Right hindlimb (tissue), 1 donor: Measurements from ENCODE around the gene ZFAND3.

Experiments
- DNase-seq: peaks from one replicate; pipeline ENCODE4 v3.0.0-alpha.2; 2018

Gene ZFAND3, protein sequence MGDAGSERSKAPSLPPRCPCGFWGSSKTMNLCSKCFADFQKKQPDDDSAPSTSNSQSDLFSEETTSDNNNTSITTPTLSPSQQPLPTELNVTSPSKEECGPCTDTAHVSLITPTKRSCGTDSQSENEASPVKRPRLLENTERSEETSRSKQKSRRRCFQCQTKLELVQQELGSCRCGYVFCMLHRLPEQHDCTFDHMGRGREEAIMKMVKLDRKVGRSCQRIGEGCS

DNA sequence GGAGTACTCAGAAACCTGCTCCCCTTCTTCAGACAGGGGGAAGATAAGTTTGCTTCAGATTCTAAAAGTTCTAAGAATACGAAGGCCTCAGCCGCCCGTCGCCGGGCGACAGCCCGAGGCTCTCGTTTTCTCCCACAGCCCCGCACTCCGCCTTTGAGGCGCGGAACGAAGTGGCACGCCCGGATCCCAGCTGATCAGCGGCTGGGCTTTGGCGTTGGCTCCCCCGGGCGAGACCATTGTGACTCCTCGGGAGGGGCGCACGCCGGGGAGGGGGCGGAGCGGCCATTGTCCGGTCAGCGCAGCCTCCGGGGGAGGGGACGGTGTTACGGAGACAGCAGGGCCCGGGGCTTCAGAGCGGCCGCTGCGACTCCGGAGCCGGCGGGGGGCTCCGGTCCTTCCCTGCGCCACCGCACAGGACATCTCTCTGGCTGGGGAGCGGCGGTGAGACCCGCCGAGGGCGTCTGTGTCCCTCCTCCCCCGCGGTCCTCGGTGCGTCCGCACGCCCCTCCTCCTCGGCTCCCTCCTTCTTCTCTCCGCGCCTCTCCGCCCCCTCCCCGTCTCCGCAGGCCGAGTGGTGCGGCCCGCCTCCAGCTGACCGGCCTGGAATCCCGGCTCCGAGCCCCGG, at the start of gene ZFAND3:
Gene ZFAND3 (plus strand): TSS at position 551 of the 625 bp plus-strand sequence. CDS start 219 bp downstream, outside the sequence.
- DNase-seq, result peak; percentile 99

DNA sequence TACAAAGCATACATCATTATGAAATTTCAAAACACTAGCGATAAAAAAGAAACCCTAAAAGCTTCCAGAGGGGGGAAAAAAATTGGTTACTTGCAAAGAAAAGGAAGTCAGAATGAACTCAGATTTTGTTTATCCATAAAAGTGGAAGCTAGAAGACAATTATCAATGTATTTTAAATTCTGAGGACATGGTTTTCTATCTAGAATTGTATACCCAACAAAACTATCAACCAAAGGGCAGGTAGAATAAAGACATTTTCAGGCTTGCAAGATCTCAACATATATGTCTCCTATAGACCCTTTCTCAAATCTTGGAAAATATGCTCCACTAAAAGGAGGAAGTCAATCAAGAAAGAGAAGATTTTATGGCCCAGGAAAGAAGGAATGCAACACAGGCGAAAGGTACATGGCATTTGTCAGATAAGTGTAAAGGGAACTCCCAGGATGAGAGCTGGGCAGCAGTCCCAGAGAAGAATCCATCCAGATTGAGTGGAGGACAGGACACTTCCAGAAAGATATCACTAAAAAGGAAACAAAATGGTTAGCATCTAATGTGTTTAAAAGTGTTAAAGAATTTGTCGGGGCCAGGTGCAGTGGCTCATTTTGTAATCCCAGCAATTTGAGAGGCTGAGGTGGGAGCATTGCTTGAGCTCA, 45.4 kb upstream of the ZFAND3 start:
- DNase-seq, result no peak

DNA sequence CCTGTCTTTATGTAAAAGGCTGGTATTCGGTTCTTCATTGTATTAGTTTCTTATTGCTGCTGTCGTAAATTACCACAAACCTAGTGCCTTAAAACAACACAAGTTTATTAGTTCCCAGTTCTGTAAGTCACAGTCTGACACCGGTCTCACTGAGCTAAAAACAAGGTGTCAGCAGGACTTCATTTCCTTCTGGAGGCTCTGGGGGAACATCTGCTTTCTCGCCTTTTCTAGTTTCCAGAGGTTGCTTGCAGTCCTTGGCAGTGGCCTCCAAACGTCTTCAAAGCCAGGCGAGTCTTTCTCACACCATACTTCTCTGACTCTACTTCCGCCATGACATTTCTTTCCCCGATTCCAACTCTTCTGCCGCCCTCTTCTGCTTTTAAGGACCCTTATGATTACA, 43.0 kb upstream of the ZFAND3 start:
- peak; percentile 46 for DNase-seq

DNA sequence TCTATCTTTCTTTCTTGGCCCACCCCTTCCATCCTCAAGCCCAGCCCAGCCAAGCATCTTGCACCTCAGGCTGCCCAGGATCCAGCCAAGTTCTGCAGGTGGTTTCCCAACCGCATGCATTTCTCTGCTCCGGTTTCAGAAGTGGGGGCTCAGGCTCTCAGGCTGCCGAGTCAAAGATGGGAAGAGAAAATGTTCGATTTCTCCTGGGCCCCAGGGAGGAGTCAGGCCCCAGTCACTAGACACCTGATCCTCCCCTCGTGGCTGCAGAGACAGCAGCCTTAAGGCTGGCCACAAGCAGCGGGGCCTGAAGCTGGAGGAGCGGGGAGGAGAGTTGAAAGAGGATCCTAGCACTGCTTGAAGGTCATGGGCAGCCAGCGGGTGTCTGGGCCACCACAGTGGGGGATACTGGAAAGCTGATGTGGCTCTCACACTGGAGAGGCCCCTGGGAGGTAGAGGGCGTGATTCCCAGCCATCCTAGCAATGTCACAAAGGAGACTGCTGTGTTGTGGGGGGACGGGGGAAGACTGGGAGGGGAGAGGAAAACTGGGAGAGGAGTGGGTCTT, 42.2 kb upstream of the ZFAND3 start:
- peak; percentile 50 for DNase-seq

DNA sequence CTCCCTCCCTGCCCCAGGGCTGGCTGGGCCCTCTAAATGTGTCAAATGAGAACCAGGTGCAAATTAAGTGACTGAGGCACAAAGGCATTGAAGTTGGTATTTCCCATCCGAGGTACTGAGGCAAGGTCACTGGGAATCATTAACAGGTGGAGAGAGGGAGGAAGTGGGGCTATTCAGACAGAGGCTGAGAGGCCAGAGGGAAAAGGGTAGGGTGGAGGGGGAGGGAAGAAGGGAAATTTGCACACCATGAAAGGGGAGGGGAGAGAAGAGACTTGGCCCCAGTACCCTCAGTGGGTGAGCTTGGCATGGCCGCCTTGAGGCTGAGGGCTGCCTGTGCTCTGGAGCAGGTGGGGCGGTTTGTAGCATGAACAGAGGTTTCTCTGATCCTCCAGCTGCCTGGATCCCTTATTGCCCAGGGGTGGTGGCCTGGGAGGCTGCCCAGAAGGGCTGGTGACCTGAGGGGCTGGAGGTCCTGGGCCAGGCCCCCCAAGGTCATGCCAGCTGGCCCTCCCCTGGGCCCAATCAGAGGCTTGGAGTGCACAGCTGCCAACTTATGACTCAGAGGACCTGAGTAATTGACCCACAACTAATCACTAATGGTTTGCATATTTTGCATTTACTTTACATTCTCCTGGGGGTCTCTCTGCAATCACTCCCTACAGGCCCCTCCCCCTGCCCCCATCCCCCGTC, 40.3 kb upstream of the ZFAND3 start:
- DNase-seq, result no peak

DNA sequence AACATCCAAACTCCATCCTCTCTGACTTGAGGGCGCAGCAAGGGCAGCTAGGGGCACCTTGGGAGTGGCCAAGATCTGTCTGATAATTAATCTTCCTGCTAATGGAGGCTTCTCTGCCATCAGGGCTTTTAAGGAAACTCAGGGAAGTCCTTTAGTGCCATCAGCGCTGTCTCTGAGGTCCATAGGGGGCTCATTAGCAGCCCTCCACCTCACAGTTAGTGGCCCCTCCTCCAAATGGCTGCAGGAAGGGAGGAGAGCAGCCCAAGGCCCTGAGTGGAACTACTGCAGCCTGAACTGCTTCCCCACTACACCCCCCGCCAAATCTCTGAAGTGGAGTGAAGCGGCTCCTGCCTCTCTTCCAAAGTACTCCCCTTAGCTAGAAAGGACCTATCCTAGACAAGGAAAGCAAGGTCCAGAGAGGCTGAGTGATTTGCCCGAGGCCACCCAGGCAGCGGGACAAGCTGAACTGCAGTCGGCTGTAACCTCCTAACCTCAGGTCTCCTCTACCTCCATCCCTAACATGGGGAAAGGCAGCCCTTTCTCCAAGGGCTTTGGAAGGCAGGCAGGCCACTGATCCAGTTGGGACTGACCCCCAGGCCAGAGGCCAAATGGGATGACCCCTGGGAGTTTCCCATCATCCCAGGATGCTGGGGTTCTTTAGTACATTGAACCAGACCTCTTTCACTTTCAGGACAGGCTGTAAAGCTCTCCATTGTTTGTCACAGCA, 39.5 kb upstream of the ZFAND3 start:
- no peak for DNase-seq

DNA sequence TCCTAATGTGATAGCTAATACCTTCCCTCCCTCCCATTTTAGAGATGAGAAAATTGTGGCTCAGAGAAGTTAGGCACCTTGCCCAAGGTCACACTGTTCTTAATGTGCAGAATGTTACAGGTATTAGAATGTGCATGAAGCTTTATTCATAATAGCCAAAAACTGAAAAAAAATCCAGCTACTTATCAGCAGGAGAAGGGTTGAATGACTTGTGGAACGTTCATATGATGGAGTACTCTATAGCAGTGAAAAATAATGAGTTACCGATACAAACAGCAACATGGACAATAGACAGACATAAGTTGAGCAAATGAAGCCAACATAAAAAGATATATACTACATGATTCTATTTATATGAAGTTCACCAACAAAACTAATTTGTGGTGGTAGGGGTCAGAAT, 37.7 kb upstream of the ZFAND3 start:
- no peak for DNase-seq

DNA sequence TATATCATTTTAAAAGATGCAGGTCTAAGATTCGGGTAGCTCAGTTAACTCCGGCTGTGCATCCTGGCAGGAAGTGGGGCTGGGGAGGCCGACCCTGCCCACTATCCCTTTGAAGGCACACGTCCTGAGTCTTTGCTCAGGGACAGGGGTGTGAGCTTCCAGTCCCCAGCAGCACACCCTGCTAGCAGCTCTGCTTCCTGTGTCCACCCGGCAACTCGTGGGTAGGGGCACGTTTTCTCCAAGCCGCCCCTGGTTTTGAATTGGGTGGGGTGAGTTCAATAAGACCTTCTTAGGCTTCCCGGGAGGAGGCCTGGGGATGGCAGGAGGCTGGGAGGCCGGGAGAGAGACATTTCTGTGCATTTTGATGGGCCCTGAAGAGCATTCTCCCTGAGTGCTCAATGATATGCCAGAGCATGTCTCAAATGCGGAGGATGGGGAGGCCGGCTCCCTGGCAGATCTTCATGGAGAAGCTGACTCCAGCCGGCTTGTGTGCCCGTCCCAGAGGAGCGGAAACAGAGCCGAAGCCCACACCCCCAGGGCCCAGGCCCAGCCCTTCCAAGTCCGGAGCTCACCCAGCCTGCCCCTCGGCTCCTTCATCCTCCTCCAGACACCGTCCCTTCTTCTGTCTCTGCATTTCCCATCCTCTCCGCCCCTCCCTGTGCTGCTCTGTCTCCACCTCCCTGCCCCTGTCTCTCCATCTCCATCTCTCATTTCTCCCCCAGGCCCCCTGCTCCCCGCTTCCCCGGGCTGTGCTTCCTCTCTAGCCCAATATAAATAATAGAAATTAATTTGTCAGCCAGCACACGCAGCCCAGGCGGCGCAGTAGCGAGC, 36.3 kb upstream of the ZFAND3 start:
- DNase-seq, result peak; percentile 65

DNA sequence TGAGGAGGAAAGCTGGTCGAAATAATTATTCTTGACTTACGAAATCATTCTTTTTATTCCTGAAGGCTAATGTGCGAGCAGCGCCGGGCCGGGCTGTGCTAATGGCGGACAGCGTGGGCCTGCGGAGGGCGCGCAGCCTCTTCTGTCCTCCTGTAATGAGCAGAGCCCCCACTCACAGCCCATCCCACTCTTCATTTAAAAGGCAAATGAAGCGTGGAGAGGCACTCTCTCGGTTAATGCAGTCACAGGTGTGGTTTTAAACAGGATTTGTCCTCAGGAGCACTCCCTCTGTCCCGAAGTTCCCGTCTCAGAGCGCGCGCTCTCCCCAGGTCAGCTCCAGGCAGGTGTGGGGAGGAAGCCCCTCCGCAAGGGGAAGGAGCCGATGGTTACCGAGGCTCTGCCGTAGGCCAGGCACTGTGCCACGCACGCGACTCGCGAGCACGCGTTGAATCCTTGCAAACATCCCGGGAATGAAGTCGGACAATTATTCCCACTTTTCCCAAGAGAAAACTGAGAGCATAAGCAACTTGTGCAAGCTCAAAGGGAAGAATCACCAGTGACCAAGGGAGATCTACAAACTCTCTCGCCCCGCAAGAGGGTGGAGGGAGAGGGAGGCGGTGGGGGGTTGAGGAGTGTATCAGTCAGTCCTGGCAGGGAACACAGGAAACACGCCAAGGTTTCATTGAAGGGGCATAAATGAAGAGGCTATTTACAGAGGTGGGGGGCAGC, 35.5 kb upstream of the ZFAND3 start:
- DNase-seq, result no peak

DNA sequence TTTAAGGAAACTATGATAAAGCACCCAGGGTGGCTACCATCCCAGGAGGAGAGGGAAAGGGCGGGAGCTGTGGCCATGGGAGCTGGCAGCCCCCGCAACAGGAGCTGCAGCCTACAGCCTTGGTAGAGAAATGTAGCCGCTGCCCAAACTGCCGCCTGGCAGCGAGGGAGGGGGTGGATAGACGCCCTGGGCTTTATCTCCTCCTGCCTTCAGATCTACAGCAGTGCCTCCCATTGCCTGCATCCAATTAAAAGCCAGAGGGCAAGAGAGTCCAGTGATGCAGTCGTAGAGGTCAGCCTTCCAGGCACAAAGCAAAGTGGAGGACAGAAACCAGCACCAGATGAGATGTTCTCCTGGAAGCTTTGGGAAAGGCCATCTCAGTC, 35.0 kb upstream of the ZFAND3 start:
- no peak for DNase-seq

DNA sequence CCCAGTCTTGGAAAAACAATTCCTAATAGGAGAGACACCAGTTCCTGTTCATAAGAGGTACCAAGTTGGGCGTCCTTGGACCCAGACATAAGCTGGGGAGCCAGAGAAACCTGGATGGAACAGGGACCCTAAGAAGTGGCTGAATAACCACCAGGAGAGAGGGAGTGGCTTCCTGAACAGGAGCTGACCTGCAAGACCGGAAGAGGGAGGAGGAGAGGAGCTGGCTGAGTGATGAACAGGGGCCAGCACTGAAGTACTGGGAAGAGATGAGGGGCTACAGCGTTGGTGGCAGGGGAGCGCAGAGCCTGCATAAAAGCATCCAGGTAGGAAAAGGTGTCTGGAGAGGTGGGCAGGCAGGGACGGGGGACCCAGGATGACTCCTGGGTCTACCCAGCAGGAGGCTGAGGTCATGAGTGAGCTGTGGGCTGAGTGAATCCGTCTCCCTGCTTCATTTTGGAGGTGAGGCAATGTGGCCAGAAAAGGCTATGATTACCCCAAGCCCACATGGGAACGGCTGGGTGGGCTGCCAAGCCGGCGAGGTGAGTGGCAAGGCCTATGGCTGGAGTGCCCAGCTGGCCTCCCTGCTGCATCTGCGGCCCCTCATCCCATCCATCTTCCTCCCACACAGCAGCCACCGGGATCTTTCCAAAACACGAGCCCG, 34.4 kb upstream of the ZFAND3 start:
- DNase-seq, result no peak

DNA sequence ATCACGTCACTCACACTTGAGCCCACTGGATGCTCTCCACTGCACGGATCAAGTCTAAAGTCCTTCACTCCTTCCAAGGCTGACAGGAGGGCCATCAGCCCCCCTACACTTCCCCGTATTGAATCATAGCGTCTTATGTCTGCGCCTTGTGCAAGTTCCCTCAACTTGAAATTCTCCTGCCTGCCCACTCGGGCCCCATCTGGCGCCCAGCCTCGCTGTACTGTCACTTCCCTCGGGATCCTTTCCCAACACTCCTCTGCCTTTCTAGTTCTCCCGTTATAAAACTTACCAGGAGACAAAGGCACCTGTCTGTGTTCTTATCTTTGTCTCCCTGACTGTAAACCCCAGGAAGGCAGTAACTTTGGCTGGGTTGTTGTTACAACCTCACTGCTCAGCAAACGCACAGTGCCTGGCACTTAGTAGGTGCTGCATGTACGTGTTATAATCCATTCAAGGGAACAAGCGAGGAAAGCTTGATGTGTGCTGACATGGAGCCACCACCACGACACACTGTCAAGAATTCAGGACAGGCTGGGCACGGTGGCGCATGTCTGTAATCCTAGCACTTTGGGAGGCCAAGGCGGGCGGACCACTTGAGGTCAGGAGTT, 33.8 kb upstream of the ZFAND3 start:
- no peak for DNase-seq

DNA sequence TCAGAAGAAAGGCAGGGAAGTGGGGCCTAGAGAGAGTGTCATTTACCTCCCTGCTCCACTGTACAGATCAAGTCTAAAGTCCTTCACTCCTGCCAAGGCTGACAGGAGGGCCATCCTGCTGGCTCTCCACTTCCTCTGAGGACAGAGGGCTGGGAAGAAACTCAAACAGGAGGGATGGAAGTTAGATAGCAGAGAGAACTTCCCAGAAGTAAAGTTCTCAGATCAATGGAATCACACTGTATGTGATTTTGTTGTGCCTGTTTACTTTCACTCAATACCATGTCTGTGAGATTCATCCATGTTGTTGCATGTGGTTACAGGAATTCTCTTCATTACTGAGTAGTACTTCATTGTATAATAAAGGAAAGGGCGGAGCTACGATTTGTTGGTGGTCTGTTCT, 32.3 kb upstream of the ZFAND3 start:
- no peak for DNase-seq

DNA sequence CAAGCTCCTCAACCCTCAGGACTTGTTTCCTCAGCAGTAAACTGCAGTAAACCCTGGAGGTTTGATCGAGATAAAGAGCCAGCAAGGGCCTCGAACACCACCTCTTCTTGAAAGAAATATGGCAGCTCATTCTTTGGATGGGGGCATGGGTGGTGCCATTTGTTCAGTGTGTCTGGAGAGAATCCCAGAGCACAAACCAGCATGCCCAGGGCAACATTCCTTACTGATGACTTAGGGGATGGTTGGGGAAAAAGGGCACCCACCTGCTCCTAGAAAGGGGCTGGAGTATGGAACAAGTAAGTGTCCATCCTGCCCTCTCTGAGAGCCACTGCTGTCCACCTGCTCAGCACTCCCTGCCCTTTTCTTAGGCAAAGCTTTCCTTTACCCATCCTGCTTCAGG, 31.3 kb upstream of the ZFAND3 start:
- no peak for DNase-seq

DNA sequence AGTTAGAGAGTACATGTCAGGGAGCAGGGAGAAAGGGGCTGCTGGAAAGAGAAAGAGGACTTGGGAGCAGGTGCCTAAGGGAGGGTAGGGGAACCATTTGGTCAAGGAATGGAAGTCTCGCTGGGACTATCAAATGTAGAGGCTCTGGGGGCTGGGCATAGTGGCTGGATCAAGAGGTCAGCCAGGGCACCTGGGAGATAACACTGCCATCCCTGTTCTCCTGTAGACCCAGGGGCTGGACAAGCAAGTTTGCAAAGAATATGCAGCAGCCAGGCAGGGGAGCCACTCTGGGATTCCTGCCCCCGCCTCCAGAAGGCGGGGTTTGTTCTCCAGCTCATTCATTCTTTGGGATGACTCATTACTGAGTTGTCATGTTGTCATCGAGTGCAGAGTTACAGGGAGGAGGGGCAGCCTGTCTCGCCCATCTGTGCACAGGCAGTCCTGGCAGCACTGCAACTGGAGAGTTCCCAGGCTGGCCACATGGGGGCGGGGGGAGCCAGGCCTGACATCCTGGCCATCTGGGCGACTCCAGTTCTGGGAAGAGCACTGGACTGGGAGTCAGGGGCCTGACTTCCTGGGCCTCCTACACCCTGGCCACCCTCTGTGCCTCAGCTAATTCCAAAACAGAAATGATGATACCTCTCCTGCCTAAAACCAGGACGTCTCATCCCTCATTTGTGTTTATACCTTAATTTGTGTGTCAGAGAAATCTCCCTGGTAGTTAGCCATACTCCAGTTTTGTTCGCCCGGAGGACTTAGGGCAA, 28.2 kb upstream of the ZFAND3 start:
- DNase-seq, result peak; percentile 91

DNA sequence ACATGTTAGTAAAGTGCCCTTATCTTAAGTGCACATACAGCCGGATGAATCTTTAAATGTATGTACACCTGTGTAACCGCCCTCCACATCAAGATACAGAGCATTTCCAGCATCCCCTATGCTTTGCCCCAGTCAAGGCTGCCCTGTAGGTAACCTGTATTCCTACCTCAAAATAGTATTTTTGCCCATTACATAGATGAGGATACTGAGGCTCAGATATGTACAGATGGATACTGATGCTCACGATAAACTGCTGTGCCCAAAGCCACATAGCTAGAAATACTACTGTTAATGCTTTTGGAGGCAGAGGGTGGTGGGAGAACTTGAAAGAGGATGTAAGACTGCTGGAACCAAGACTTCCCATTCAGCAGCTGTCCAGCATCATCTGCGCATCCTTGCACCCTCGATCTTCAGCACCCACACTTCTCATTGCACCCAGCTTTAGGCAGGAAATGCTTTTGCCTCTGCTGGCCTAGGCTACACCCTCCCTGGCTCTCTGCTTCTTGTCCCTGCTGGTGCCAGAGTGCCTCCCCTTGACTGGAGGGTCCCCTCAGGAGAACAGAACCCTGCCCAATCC, 27.0 kb upstream of the ZFAND3 start:
- no peak for DNase-seq

DNA sequence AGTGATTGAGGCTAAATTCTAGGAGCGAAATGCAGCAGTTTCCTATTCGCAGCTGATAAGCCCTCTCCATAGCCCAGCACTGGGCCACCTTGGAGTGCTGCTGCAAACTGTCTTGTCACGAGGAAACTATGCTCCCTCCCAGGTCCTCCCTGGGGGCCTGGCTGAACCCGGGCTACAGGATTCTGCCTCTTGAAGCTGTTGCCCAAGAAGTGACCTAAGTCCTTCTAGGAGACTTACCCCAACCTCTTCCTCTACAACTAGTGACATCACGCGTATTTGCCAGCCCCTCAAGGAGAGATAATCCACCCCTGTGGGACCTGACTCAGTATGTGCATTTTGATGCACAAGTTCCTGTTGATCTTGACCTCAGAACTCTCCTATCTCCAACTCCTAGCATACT, 26.5 kb upstream of the ZFAND3 start:
- DNase-seq, result no peak

DNA sequence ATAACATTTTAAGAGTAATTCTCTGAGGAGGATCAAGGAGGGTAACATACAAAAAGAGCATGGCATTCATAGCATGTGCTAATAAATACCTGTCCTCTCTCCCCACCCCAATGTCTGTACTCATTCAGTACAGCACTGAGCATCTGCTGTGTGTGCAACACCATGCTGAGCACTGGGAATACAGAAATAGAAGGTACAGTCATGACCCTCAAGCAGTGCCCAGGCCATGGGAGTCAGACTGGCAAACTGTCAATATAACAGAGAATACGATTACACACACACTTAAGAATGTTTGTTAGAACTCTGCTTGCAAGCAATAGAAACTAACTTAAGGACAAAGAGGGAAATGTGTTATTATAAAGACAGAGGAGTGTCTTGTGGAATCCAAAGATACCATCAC, 24.7 kb upstream of the ZFAND3 start:
- no peak for DNase-seq
